GM12875 (cell line): ENCODE results near the gene GID4.
"Not testable (repeated sequence)": the region's sequence is repeated elsewhere in the genome, so short reads cannot be mapped to it uniquely, and the experiment has no call there.

Experiments used
- H3K4me3 ChIP-seq: one replicate; pipeline ENCODE4 v1.5.1; 2011; ENCODE audit warnings: low read depth, low read length, control low read depth
- TF ChIP-seq, protein P1 (sequence below): IDR thresholded peaks from 2 replicates; pipeline ENCODE4 v1.5.1; 2011; ENCODE audit warnings: low read depth, mild to moderate bottlenecking, control low read depth, inconsistent platforms, low read length, moderate library complexity, borderline replicate concordance; ENCODE audit not compliant: insufficient read depth

Gene GID4

GRCh38 chr17:18038861-18039534, at the start of gene GID4, which contains the start of gene ATPAF2:
Gene GID4 (plus strand): TSS chr17:18039408. CDS start chr17:18039465, 57 bp downstream.
Gene ATPAF2 (minus strand): TSS chr17:18039168. CDS start chr17:18039013, 155 bp downstream.
- peak within 1 kb of the TSS; percentile 93 for H3K4me3 ChIP-seq
- TF ChIP-seq, protein P1, sequence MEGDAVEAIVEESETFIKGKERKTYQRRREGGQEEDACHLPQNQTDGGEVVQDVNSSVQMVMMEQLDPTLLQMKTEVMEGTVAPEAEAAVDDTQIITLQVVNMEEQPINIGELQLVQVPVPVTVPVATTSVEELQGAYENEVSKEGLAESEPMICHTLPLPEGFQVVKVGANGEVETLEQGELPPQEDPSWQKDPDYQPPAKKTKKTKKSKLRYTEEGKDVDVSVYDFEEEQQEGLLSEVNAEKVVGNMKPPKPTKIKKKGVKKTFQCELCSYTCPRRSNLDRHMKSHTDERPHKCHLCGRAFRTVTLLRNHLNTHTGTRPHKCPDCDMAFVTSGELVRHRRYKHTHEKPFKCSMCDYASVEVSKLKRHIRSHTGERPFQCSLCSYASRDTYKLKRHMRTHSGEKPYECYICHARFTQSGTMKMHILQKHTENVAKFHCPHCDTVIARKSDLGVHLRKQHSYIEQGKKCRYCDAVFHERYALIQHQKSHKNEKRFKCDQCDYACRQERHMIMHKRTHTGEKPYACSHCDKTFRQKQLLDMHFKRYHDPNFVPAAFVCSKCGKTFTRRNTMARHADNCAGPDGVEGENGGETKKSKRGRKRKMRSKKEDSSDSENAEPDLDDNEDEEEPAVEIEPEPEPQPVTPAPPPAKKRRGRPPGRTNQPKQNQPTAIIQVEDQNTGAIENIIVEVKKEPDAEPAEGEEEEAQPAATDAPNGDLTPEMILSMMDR: 0 out of 2 replicates have a peak, but pooled peaks have one; percentile 4

GRCh38 chr17:17989618-17990017, 49.6 kb upstream of the GID4 start:
- no peak overlapping the region for H3K4me3 ChIP-seq
- TF ChIP-seq, protein P1: no peak

- no peak overlapping the region for H3K4me3 ChIP-seq
- TF ChIP-seq, protein P1: no peak
These were observed 48.9 kb upstream of the GID4 start for GRCh38 chr17:17990282-17990681.

GRCh38 chr17:17993366-17993765, 45.8 kb upstream of the GID4 start:
- TF ChIP-seq, protein P1: no peak
- H3K4me3 ChIP-seq: no peak overlapping the region

DNA sequence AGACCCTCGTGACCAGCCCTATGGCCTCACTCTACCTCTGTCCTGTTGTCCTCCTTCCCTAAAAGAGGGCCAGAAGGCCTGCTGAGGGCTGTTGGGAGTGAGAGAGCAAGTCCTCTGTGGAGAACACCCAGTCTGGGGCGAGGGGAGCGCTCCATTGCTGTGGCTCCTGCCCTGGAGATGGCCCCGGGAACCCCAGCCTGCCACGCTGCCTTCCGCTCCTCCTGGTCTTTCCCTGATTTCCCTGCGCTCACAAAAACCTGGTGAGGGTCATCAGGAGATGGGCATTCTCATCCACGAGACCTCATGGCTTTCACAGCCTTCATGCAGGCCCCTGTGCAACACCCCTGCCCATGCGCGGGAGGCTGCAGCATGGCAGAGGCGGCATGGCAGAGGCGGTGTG, 45.4 kb upstream of the GID4 start:
- TF ChIP-seq, protein P1: no peak
- no peak overlapping the region for H3K4me3 ChIP-seq

GRCh38 chr17:17994271-17995069, 44.7 kb upstream of the GID4 start:
- TF ChIP-seq, protein P1: peak; percentile 44; the same call in 1 of the 2 replicates
- no peak overlapping the region for H3K4me3 ChIP-seq

GRCh38 chr17:17995887-17996286, 43.3 kb upstream of the GID4 start:
- H3K4me3 ChIP-seq: not testable (repeated sequence)
